SH-SY5Y (cell line): Measurements from ENCODE around the gene PRR19.

Experiments used
- GATA2 ChIP-seq: IDR thresholded peaks from 2 replicates; pipeline ENCODE4 v1.6.1; 2011; ENCODE audit warnings: mild to moderate bottlenecking, low read depth, low read length
- GATA3 ChIP-seq: IDR thresholded peaks from 2 replicates; pipeline ENCODE4 v1.6.1; 2011; ENCODE audit warnings: low read depth, mild to moderate bottlenecking, low read length, moderate library complexity

PRR19 gene

GRCh38 chr19:42330241-42330711 lies 28.3 kb downstream of the PRR19 start:
- TF ChIP-seq GATA2 (no peak), GATA3 (no peak)

- no peak for TF ChIP-seq GATA2
- no peak for TF ChIP-seq GATA3
Measured at GRCh38 chr19:42332059-42332458, 30.1 kb downstream of the PRR19 start.

GRCh38 chr19:42333018-42333417 lies 31.1 kb downstream of the PRR19 start:
- TF ChIP-seq GATA3 (no peak), GATA2 (no peak)

- TF ChIP-seq GATA2 (no peak), GATA3 (no peak)
Measured at GRCh38 chr19:42333975-42334696, 32.2 kb downstream of the PRR19 start.

- TF ChIP-seq GATA2 = no peak
- no peak for TF ChIP-seq GATA3
Measured at GRCh38 chr19:42334697-42335373, 32.9 kb downstream of the PRR19 start.

- TF ChIP-seq GATA3 (no peak), GATA2 (no peak)
Measured at GRCh38 chr19:42335374-42335936, 33.5 kb downstream of the PRR19 start.

- TF ChIP-seq GATA2 = no peak
- TF ChIP-seq GATA3 = no peak
Measured at GRCh38 chr19:42335971-42336370, 34.0 kb downstream of the PRR19 start.

GRCh38 chr19:42343344-42344110 lies 41.6 kb downstream of the PRR19 start:
- TF ChIP-seq GATA3 (no peak), GATA2 (no peak)

GRCh38 chr19:42344336-42344893 lies 42.5 kb downstream of the PRR19 start:
- TF ChIP-seq GATA2 = no peak
- TF ChIP-seq GATA3 = no peak

- TF ChIP-seq GATA2 = no peak
- no peak for TF ChIP-seq GATA3
Measured at GRCh38 chr19:42345191-42345812, 43.4 kb downstream of the PRR19 start.

- no peak for TF ChIP-seq GATA2
- TF ChIP-seq GATA3 = no peak
Measured at GRCh38 chr19:42348211-42348610, 46.3 kb downstream of the PRR19 start.

GRCh38 chr19:42349378-42350107 lies 47.6 kb downstream of the PRR19 start:
- TF ChIP-seq GATA3 = no peak
- no peak for TF ChIP-seq GATA2

GRCh38 chr19:42350417-42350816 lies 48.5 kb downstream of the PRR19 start:
- TF ChIP-seq GATA3 = no peak
- TF ChIP-seq GATA2 = no peak
